Breast epithelium (tissue), 4 donors: ENCODE data around the gene CYFIP2. TPM values are rescaled to one million over a fixed set of nuclear protein-coding genes. Genes with fewer than 3 reads are reported as not detected.

Experiments
- DNase-seq, 2 donors: peaks; one replicate each; pipeline ENCODE4 v3.0.0-alpha.2; 2019; ENCODE audit warnings: low spot score in 2 of 2
- H3K27ac ChIP-seq, 2 donors: fragments of 200-600 bp; sonication (generic) in 1 of 2; one replicate each; pipeline ENCODE4 v1.5.1; 2016 to 2019; ENCODE audit warnings: mild to moderate bottlenecking in 1 of 2
- H3K27me3 ChIP-seq, 2 donors: fragments of 200-600 bp; sonication (generic) in 1 of 2; one replicate each; pipeline versions ENCODE4 v1.5.1 to v1.6.0; 2017 to 2019; ENCODE audit warnings: control low read depth in 1 of 2, mild to moderate bottlenecking in 1 of 2
- H3K36me3 ChIP-seq: fragments of 200-600 bp; one replicate; pipeline ENCODE4 v1.5.1; 2019
- H3K4me1 ChIP-seq, 2 donors: fragments of 200-600 bp; sonication (generic); one replicate each; pipeline ENCODE4 v1.5.1; 2016 to 2019; ENCODE audit warnings: control low read depth in 1 of 2
- H3K4me3 ChIP-seq, 3 donors: fragments of 200-600 bp; sonication (generic); 1 replicate in 2 of 3; 2 replicates in 1 of 3; pipeline ENCODE4 v1.5.1; 2016 to 2019; ENCODE audit warnings: mild to moderate bottlenecking in 3 of 3, moderate library complexity in 2 of 3
- H3K9me3 ChIP-seq, 2 donors: fragments of 200-600 bp; sonication (generic) in 1 of 2; one replicate each; pipeline ENCODE4 v1.5.1; 2016 to 2019; ENCODE audit warnings: control low read depth in 1 of 2
- CTCF ChIP-seq, 3 donors: fragments of 450-650 bp; IDR thresholded peaks; one replicate each; pipeline ENCODE4 v1.5.1; 2016 to 2017; ENCODE audit warnings: antibody characterized with exemption in 3 of 3, mild to moderate bottlenecking in 3 of 3, moderate library complexity in 3 of 3
- POLR2A ChIP-seq: fragments of 450-650 bp; IDR thresholded peaks from one replicate; pipeline ENCODE4 v1.6.1; 2016; ENCODE audit warnings: antibody characterized with exemption, mild to moderate bottlenecking, moderate library complexity
- POLR2AphosphoS5 ChIP-seq, 3 donors: sonication (generic); formaldehyde crosslinking; IDR thresholded peaks; one replicate each; pipeline ENCODE4 v1.6.1; 2017; ENCODE audit warnings: antibody characterized with exemption in 3 of 3
- intact Hi-C: fragments of 100-400 bp; cut with DNase I; formaldehyde crosslinking; loops from one replicate; pipeline ENCODE4 v1.15.1; 2023; ENCODE audit warnings: low total_unique reads
- total RNA-seq, 3 donors: library from RNA; depleted of rRNA; stranded (reverse); fragments of >200 nt; gene quantifications; one replicate each; pipeline ENCODE4 v1.1.0, GENCODE V29; 2016

Gene CYFIP2
- total RNA-seq, 3 donors from 2014 or later: 6.2 to 15.5 (median 12.1) TPM

- Histone ChIP-seq H3K27ac (no peak overlapping the region), H3K9me3 (no peaks in the 10 kb centered on the region), H3K4me3 (no peak overlapping the region), H3K4me1 (no peaks in the 10 kb centered on the region), H3K36me3 (no peaks in the 10 kb centered on the region), H3K27me3 (no peaks in the 10 kb centered on the region)
- no peak for DNase-seq
- intact Hi-C loops: no loop called here
- TF ChIP-seq CTCF (IDR thresholded peaks at IDR 0.05) (no peak), POLR2A (no peak), POLR2AphosphoS5 (IDR thresholded peaks at IDR 0.05) (no peak)
These were observed 44.0 kb upstream of the CYFIP2 start for GRCh38 chr5:157221959-157222358.

GRCh38 chr5:157222506-157223230, 43.3 kb upstream of the CYFIP2 start:
- H3K4me3 ChIP-seq: no peak overlapping the region
- no peaks in the 10 kb centered on the region for H3K36me3 ChIP-seq
- H3K27ac ChIP-seq: no peak overlapping the region
- no peaks in the 10 kb centered on the region for H3K9me3 ChIP-seq
- intact Hi-C loops: no loop called here
- TF ChIP-seq POLR2AphosphoS5 (IDR thresholded peaks at IDR 0.05) (no peak), POLR2A (no peak), CTCF (IDR thresholded peaks at IDR 0.05) (no peak)
- H3K4me1 ChIP-seq: no peaks in the 10 kb centered on the region
- H3K27me3 ChIP-seq: no peaks in the 10 kb centered on the region
- DNase-seq: no peak

- no peak overlapping the region for H3K27ac ChIP-seq
- no peaks in the 10 kb centered on the region for H3K36me3 ChIP-seq
- TF ChIP-seq CTCF (IDR thresholded peaks at IDR 0.05) (no peak), POLR2AphosphoS5 (IDR thresholded peaks at IDR 0.05) (no peak), POLR2A (no peak)
- intact Hi-C loops: no loop called here
- H3K4me3 ChIP-seq: no peak overlapping the region
- DNase-seq: no peak
- no peaks in the 10 kb centered on the region for H3K27me3 ChIP-seq
- H3K9me3 ChIP-seq: no peaks in the 10 kb centered on the region
- no peaks in the 10 kb centered on the region for H3K4me1 ChIP-seq
These were observed 40.2 kb upstream of the CYFIP2 start for GRCh38 chr5:157225469-157226422.

- no peak overlapping the region for H3K27ac ChIP-seq
- intact Hi-C loops: no loop called here
- no peaks in the 10 kb centered on the region for H3K4me1 ChIP-seq
- no peaks in the 10 kb centered on the region for H3K27me3 ChIP-seq
- DNase-seq: no peak
- no peak overlapping the region for H3K4me3 ChIP-seq
- no peak for TF ChIP-seq CTCF (IDR thresholded peaks at IDR 0.05)
- TF ChIP-seq POLR2A: no peak
- TF ChIP-seq POLR2AphosphoS5 (IDR thresholded peaks at IDR 0.05): no peak
- no peaks in the 10 kb centered on the region for H3K36me3 ChIP-seq
- no peaks in the 10 kb centered on the region for H3K9me3 ChIP-seq
These were observed 35.3 kb upstream of the CYFIP2 start for GRCh38 chr5:157230610-157231009.

- intact Hi-C loops: no loop called here
These were observed 33.2 kb upstream of the CYFIP2 start for GRCh38 chr5:157232706-157233105.

More at GRCh38 chr5:157232706-157233105, 33.2 kb upstream of the CYFIP2 start:
- Histone ChIP-seq H3K4me3 (no peak overlapping the region), H3K27me3 (no peaks in the 10 kb centered on the region), H3K4me1 (no peaks in the 10 kb centered on the region), H3K36me3 (no peaks in the 10 kb centered on the region), H3K9me3 (no peaks in the 10 kb centered on the region), H3K27ac (no peak overlapping the region)
- no peak for DNase-seq
- TF ChIP-seq CTCF (IDR thresholded peaks at IDR 0.05) (no peak), POLR2AphosphoS5 (IDR thresholded peaks at IDR 0.05) (no peak), POLR2A (no peak)
